HepG2 (cell line): ENCODE measurements around the gene C12orf43. TPM values are rescaled to one million over a fixed set of nuclear protein-coding genes. Genes with fewer than 3 reads are reported as not detected.

Source experiments
- AGO2 ChIP-seq: fragments of 200-400 bp; formaldehyde crosslinking; optimal IDR thresholded peaks from 2 replicates; pipeline ENCODE3; 2017; ENCODE audit warnings: mild to moderate bottlenecking, low read depth, low read length, moderate library complexity
- AKNA ChIP-seq: sonication (generic); formaldehyde crosslinking; IDR thresholded peaks from 2 replicates; pipeline ENCODE4 v1.4.0; 2020; ENCODE audit warnings: missing genetic modification reagents, borderline replicate concordance
- DR1 ChIP-seq: sonication (generic); formaldehyde crosslinking; IDR thresholded peaks from 2 replicates; pipeline ENCODE4 v1.8.0; 2021; ENCODE audit warnings: mild to moderate bottlenecking, missing genetic modification reagents, inconsistent platforms
- GABPB1 ChIP-seq: IDR thresholded peaks from 2 replicates; pipeline ENCODE4 v1.6.1; 2016; ENCODE audit warnings: mild to moderate bottlenecking, missing genetic modification reagents, moderate library complexity, missing compliant biosample characterization
- HNF4A ChIP-seq: sonication (generic); formaldehyde crosslinking; IDR thresholded peaks from 2 replicates; pipeline ENCODE4 v1.4.0; 2020; ENCODE audit warnings: missing genetic modification reagents
- HNRNPH1 ChIP-seq: fragments of 200-400 bp; formaldehyde crosslinking; optimal IDR thresholded peaks from 2 replicates; pipeline ENCODE3; 2017; ENCODE audit warnings: mild to moderate bottlenecking, low read depth, low read length
- KLF11 ChIP-seq: IDR thresholded peaks from 2 replicates; pipeline ENCODE4 v1.6.1; 2016; ENCODE audit warnings: missing compliant biosample characterization
- MEF2D ChIP-seq: sonication (generic); formaldehyde crosslinking; IDR thresholded peaks from 2 replicates; pipeline ENCODE4 v1.5.1; 2020; ENCODE audit warnings: mild to moderate bottlenecking, missing genetic modification reagents
- NCOA2 ChIP-seq: sonication (generic); formaldehyde crosslinking; IDR thresholded peaks from 2 replicates; pipeline ENCODE4 v1.8.0; 2022; ENCODE audit warnings: inconsistent platforms
- SETDB1 ChIP-seq: sonication (generic); formaldehyde crosslinking; IDR thresholded peaks from 2 replicates; pipeline ENCODE4 v1.5.1; 2020; ENCODE audit warnings: missing genetic modification reagents, mild to moderate bottlenecking, borderline replicate concordance
- SKIL ChIP-seq: sonication (generic); formaldehyde crosslinking; IDR thresholded peaks from 2 replicates; pipeline ENCODE4 v1.8.0; 2022; ENCODE audit warnings: missing genetic modification reagents, mild to moderate bottlenecking, moderate library complexity, borderline replicate concordance
- SOX13 ChIP-seq, 3 experiments: fragments of 450-650 bp in 1 of 3; sonication (generic) in 1 of 3; formaldehyde crosslinking in 1 of 3; IDR thresholded peaks in 2 of 3; conservative IDR thresholded peaks in 1 of 3; 2 replicates each; pipeline versions ENCODE4 v1.5.0 to v1.6.1; 2016 to 2020; ENCODE audit warnings: antibody characterized with exemption in 1 of 3, mild to moderate bottlenecking in 1 of 3, missing compliant biosample characterization in 1 of 3, missing genetic modification reagents in 1 of 3, moderate library complexity in 1 of 3
- ZBTB26 ChIP-seq: IDR thresholded peaks from 2 replicates; pipeline ENCODE4 v1.6.1; 2016; ENCODE audit warnings: missing compliant biosample characterization, missing genetic modification reagents, borderline replicate concordance
- ZNF788 ChIP-seq: sonication (generic); formaldehyde crosslinking; IDR thresholded peaks from 2 replicates; pipeline ENCODE4 v1.5.0; 2020; ENCODE audit warnings: mild to moderate bottlenecking, missing genetic modification reagents, borderline replicate concordance
- polyA plus RNA-seq, 8 experiments: library from polyadenylated mRNA; depleted of rRNA in 3 of 8; stranded (reverse) in 7 of 8; unstranded in 1 of 8; fragments of >200 nt; fragmentation: Illumina TruSeq in 4 of 8; extraction: Trizol in 4 of 8; gene quantifications; 2 replicates each; pipeline versions ENCODE4 v1.2.1 to v1.2.3, GENCODE V29; 2011 to 2016; ENCODE audit warnings: low read depth in 4 of 8, missing spikeins in 1 of 8, mixed read lengths in 1 of 8; ENCODE audit not compliant: insufficient read depth in 1 of 8
- total RNA-seq, 5 experiments: library from RNA; depleted of rRNA; stranded (reverse); fragments of >200 nt; fragmentation: Illumina TruSeq; extraction: Trizol; gene quantifications; 2 replicates each; pipeline ENCODE4 v1.2.3, GENCODE V29; 2016; ENCODE audit warnings: low read depth in 1 of 5
- TF ChIP-seq, protein P1 (sequence below): IDR thresholded peaks from 2 replicates; pipeline ENCODE4 v1.6.1; 2016; ENCODE audit warnings: low read depth

The C12orf43 gene
- total and polyA plus RNA-seq, 2 of the 13 experiments (the other 11 are each of a cell fraction or from before 2014, with no cell fraction given): 7.9 to 11.1 TPM

DNA sequence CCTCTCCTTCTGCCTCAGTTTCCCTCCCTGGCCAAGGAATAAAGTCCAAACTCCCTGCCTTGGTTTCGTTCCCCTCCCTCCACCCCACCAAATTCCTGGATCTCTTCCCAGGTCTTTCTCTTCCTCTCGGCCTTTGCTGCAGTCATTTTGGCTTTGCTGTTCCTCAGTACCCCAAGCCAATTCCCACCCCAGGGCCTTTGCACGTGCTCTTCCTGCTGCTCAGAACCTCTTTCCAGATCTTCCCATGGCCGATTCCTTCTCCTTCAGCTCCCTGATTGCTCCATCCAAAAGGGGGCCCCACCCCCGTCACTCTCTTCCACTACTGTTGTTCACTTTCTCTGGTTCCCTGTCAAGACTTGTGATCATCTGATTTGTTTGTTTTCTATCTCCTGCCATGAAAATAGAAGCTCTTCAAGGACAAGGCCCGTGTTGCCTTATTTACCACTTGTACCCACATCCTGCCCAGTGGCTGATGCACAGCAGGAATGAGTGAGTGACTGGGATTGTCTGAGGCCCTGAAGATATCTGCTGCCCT is 34.8 kb downstream of the C12orf43 start (continued):
- TF ChIP-seq DR1 (no peak), NCOA2 (CRISPR knock-in tag) (peak; percentile 74), MEF2D (CRISPR knock-in tag) (peak; percentile 88), GABPB1 (CRISPR knock-in tag) (no peak), SOX13 (IDR thresholded peaks at IDR 0.05) (no peak), SOX13 (CRISPR knock-in tag; conservative IDR thresholded peaks at IDR 0.05 in 1 of 2, IDR thresholded peaks at IDR 0.05 in 1 of 2) (peak in 1 of 2 experiments; percentile 78; a peak in 2 of 4 replicates), ZNF788 (0 out of 2 replicates have a peak, but pooled peaks have one; percentile 17), ZBTB26 (CRISPR knock-in tag) (no peak), HNRNPH1 (no peak), KLF11 (no peak), AGO2 (no peak), SETDB1 (no peak), SKIL (CRISPR knock-in tag) (0 out of 2 replicates have a peak, but pooled peaks have one; percentile 21), AKNA (no peak), HNF4A (CRISPR knock-in tag) (peak; percentile 40)
- TF ChIP-seq, protein P1, sequence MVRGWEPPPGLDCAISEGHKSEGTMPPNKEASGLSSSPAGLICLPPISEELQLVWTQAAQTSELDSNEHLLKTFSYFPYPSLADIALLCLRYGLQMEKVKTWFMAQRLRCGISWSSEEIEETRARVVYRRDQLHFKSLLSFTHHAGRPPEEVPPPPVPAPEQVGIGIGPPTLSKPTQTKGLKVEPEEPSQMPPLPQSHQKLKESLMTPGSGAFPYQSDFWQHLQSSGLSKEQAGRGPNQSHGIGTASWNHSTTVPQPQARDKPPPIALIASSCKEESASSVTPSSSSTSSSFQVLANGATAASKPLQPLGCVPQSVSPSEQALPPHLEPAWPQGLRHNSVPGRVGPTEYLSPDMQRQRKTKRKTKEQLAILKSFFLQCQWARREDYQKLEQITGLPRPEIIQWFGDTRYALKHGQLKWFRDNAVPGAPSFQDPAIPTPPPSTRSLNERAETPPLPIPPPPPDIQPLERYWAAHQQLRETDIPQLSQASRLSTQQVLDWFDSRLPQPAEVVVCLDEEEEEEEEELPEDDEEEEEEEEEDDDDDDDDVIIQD (CRISPR knock-in tag): no peak
